Fibroblast of pulmonary artery (primary cell): ENCODE measurements around the gene CREM.

Experiments used
- DNase-seq: peaks from one replicate; pipeline ENCODE4 v3.0.0-alpha.2; 2010; ENCODE audit warnings: low read depth
- H3K4me3 ChIP-seq: replicated peaks from 2 replicates; pipeline ENCODE4 v1.5.1; 2011; ENCODE audit warnings: low read depth, mild to moderate bottlenecking, control low read depth, low read length, moderate library complexity
- TF ChIP-seq, protein P1 (sequence below): IDR thresholded peaks from 2 replicates; pipeline ENCODE4 v1.5.1; 2011; ENCODE audit warnings: mild to moderate bottlenecking, control low read depth, low read length, inconsistent platforms; ENCODE audit errors: missing control alignments

CREM gene

DNA sequence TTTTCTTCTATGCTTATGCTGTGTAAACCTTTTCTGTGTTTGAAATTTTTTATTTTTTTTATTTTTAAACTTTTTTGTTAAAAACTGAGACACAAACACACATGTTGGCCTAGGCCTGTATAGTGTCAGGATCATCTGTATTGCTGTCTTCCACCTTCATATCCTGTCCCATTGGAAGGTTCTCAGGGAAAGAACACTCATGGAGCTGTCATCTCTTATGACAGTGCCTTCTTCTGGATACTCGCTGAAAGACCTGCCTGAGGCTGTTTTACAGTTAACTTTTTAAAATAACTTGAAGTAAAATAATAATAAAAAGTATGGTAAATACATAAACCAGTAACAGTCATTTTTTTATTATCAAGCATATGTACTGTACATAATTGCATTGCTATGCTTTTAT, 34.1 kb downstream of the CREM start:
- H3K4me3 ChIP-seq = no peak overlapping the region
- TF ChIP-seq, protein P1, sequence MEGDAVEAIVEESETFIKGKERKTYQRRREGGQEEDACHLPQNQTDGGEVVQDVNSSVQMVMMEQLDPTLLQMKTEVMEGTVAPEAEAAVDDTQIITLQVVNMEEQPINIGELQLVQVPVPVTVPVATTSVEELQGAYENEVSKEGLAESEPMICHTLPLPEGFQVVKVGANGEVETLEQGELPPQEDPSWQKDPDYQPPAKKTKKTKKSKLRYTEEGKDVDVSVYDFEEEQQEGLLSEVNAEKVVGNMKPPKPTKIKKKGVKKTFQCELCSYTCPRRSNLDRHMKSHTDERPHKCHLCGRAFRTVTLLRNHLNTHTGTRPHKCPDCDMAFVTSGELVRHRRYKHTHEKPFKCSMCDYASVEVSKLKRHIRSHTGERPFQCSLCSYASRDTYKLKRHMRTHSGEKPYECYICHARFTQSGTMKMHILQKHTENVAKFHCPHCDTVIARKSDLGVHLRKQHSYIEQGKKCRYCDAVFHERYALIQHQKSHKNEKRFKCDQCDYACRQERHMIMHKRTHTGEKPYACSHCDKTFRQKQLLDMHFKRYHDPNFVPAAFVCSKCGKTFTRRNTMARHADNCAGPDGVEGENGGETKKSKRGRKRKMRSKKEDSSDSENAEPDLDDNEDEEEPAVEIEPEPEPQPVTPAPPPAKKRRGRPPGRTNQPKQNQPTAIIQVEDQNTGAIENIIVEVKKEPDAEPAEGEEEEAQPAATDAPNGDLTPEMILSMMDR = no peak
- no peak for DNase-seq

DNA sequence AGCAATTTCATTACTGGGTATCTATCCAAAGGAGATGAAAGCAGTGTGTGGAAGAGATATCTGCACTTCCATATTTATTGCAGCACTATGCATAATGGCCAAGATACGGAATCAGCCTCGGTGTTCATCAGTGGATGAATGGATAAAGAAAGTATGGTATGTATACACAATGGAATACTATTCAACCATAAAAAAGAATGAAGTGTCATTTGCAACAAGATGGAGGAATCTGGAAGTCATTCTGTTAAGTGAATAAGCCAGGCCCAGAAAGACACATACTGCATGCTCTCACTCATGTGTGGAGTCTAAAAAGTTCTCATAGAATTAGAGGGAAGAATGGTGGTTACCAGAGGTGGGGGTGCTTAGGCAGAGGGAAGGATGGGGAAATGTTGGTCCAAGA, 35.3 kb downstream of the CREM start:
- no peak overlapping the region for H3K4me3 ChIP-seq
- DNase-seq = no peak
- TF ChIP-seq, protein P1 = no peak

DNA sequence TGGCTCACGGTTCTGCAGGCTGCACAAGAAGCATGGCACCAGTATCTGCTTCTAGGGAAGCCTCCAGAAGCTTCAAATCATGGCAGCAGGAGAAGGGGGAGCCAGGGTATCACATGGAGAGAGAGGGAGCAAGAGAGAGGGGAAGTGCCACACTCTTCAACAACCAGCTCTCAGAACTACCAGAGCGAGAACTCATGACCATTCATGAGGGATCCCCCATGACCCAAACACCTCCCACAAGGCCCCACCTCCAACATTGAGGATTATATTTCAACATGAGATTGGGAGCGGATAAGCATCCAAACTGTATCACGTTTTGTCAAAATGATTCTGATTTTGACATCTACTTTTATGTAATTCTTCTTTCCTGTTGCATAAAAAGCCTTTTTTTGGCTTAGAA, 38.5 kb downstream of the CREM start:
- H3K4me3 ChIP-seq = no peak overlapping the region
- DNase-seq = no peak
- TF ChIP-seq, protein P1 = no peak

DNA sequence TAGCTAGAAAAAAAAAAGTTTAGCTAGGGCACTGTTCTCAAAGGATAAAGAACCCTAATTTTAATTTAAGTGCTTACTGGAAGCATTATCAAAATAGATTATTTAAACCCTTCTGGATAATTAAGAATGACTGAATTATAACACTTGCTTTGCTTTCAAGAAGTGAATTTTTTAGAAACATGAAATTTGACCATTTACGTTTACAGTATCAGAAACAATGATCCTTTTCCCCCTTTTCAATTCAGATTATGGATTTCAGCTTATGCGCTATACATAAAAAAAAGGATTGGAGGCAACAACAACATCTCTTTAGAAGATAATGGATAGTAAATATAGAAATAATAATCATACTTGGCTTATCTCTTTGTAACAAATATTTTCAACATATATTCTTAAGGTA, 39.2 kb downstream of the CREM start:
- no peak overlapping the region for H3K4me3 ChIP-seq
- TF ChIP-seq, protein P1 = no peak
- no peak for DNase-seq

DNA sequence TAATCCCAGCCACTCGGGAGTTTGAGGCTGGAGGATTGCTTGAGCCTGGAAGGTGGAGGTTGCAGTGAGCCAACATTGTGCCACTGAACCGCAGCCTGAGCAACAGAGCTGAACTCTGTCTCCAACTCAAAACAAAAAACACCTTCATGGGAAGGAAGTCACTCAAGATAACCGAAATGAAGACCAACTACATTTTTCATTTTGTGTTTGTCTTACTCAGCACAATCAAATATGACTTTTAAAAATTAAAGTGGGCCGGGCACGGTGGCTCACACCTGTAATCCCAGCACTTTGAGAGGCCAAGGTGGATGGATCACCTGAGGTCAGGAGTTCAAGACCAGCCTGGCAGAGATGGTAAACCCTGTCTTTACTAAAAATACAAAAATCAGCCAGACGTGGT, 40.0 kb downstream of the CREM start:
- no peak for DNase-seq
- TF ChIP-seq, protein P1 = no peak

DNA sequence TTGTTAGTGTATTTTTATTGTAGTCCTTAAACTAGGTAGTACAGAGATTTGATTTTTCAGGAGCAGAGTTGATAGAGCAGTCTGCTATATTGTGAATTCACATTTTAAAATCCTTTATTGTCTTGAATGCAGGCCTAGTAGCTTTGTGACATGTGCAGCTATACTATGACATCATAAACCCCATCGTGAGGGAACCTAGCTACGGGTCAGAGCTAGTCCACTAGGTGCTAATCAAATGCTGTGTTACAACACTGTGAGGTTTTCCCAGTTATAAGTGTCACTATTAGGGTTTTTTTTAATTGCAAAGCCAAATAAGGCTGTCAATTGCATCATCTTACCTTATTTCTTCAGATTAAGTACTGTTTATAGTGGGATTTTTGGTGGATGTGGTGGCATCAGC, 40.7 kb downstream of the CREM start:
- DNase-seq = no peak
- no peak overlapping the region for H3K4me3 ChIP-seq
- TF ChIP-seq, protein P1 = no peak

More for the DNA sequence above, 40.0 kb downstream of the CREM start:
- H3K4me3 ChIP-seq = no peak overlapping the region

DNA sequence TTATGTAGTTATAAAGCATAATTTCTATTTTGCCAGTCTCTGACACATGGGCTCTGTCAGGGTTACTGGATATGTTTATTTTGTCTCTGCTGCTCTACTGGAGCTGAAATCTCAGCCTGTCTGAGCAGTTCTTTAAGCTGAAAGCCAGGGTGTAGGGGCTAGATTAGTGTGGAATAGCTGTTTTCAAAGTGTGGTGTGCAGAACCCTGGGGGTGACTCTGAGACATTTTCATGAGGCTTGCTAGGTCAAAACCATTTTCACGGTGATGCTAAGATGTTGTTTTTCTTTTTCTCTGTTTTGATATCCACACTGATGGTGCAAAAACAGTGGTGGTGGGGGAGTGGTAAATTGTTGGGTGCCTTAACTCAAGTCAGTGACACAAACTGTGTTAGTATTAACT, 45.5 kb downstream of the CREM start:
- TF ChIP-seq, protein P1 = no peak
- DNase-seq = no peak
- no peak overlapping the region for H3K4me3 ChIP-seq
